ENCODE measurements around the gene ACACA. TPM values are rescaled to one million over a fixed set of nuclear protein-coding genes. Genes with fewer than 3 reads are reported as not detected.

The ACACA gene
- total and polyA plus RNA-seq, 8 donors: 9.1 to 31.6 (median 13.1) TPM

GRCh38 chr17:37440424-37440823 lies 33.8 kb upstream of the ACACA start:
- Histone ChIP-seq H3K27me3 (no peaks in the 10 kb centered on the region), H3K9me3 (no peaks in the 10 kb centered on the region), H3K4me1 (no peaks in the 10 kb centered on the region), H3K36me3 (peaks cover 3 to 47% (median 23%) of the 10 kb centered on the region in 3 donors), H3K4me3 (no peak overlapping the region), H3K27ac (no peak overlapping the region)
- no peak for ATAC-seq
- no peak for TF ChIP-seq CTCF (IDR thresholded peaks at IDR 0.05)
- FAIRE-seq: no peak
- intact Hi-C loops (cut with DNase I): no loop called here
- no peak for DNase-seq
- WGBS, 2 donors: 94 to 95% methylated on average over 2 of the region's 2 CpGs

GRCh38 chr17:37438141-37438540 lies 31.5 kb upstream of the ACACA start:
- H3K27ac ChIP-seq: no peak overlapping the region
- no peak overlapping the region for H3K4me3 ChIP-seq
- intact Hi-C loops (cut with DNase I): no loop called here
- WGBS, 2 donors: 73 to 76% methylated on average over 4 of the region's 4 CpGs
- no peaks in the 10 kb centered on the region for H3K4me1 ChIP-seq
- TF ChIP-seq CTCF (IDR thresholded peaks at IDR 0.05): no peak
- DNase-seq (no peak), ATAC-seq (no peak), FAIRE-seq (no peak)
- no peaks in the 10 kb centered on the region for H3K27me3 ChIP-seq
- peaks cover 0 to 28% (median 23%) of the 10 kb centered on the region in 3 donors for H3K36me3 ChIP-seq
- H3K9me3 ChIP-seq: no peaks in the 10 kb centered on the region

- H3K9me3 ChIP-seq: no peaks in the 10 kb centered on the region
- no peak overlapping the region for H3K4me3 ChIP-seq
- FAIRE-seq (no peak), DNase-seq (no peak), ATAC-seq (no peak)
- peaks cover 0 to 4% (median 2%) of the 10 kb centered on the region in 3 donors for H3K36me3 ChIP-seq
- H3K27ac ChIP-seq: no peak overlapping the region
- no peaks in the 10 kb centered on the region for H3K27me3 ChIP-seq
- no peak for TF ChIP-seq CTCF (IDR thresholded peaks at IDR 0.05)
- 82 to 84% methylated on average over 2 of the region's 2 CpGs for WGBS, 2 donors
- intact Hi-C loops (cut with DNase I): no loop called here
- no peaks in the 10 kb centered on the region for H3K4me1 ChIP-seq
Measured at GRCh38 chr17:37432671-37433070, 26.0 kb upstream of the ACACA start.

GRCh38 chr17:37430051-37430627 lies 23.5 kb upstream of the ACACA start:
- intact Hi-C loops (cut with DNase I): no loop called here
- no peak for TF ChIP-seq CTCF (IDR thresholded peaks at IDR 0.05)
- Histone ChIP-seq H3K4me1 (no peaks in the 10 kb centered on the region), H3K27me3 (no peaks in the 10 kb centered on the region), H3K4me3 (no peak overlapping the region), H3K9me3 (no peaks in the 10 kb centered on the region), H3K27ac (no peak overlapping the region), H3K36me3 (peaks cover 0 to 11% (median 7%) of the 10 kb centered on the region in 3 donors)
- DNase-seq: no peak
- FAIRE-seq: no peak
- ATAC-seq: no peak
- WGBS, 2 donors: 57 to 73% methylated on average over 1 of the region's 1 CpG

- no peak overlapping the region for H3K27ac ChIP-seq
- WGBS, 2 donors: 94 to 98% methylated on average over 1 of the region's 1 CpG
- no peaks in the 10 kb centered on the region for H3K9me3 ChIP-seq
- intact Hi-C loops (cut with DNase I): no loop called here
- no peak overlapping the region for H3K4me3 ChIP-seq
- no peak for TF ChIP-seq CTCF (IDR thresholded peaks at IDR 0.05)
- H3K36me3 ChIP-seq: peaks cover 0 to 18% (median 10%) of the 10 kb centered on the region in 3 donors
- no peaks in the 10 kb centered on the region for H3K27me3 ChIP-seq
- FAIRE-seq: no peak
- ATAC-seq: no peak
- H3K4me1 ChIP-seq: no peaks in the 10 kb centered on the region
- no peak for DNase-seq
Measured at GRCh38 chr17:37429453-37429852, 22.8 kb upstream of the ACACA start.
